CD14-positive monocyte (primary cell): ENCODE results near the gene WHRN. TPM values are rescaled to one million over a fixed set of nuclear protein-coding genes. Genes with fewer than 3 reads are reported as not detected.

ENCODE experiments used
- DNase-seq, 3 donors: peaks; one replicate each; pipeline ENCODE4 v3.0.0-alpha.2; 2011 to 2022
- H2AFZ ChIP-seq: 2 replicates; pipeline ENCODE4 v1.6.0; 2012; ENCODE audit warnings: mild to moderate bottlenecking, low read depth, low read length, inconsistent platforms; ENCODE audit not compliant: insufficient read depth, poor library complexity, severe bottlenecking
- H3K27ac ChIP-seq, 2 donors: 1 replicate in 1 of 2; 2 replicates in 1 of 2; pipeline ENCODE4 v1.5.1; 2012 to 2013; ENCODE audit warnings: low read length in 2 of 2, control low read depth in 1 of 2, inconsistent platforms in 1 of 2, low read depth in 1 of 2, mild to moderate bottlenecking in 1 of 2
- H3K27me3 ChIP-seq, 2 donors: one replicate each; pipeline versions ENCODE4 v1.6.0 to v1.6.1; 2011 to 2013; ENCODE audit warnings: low read length in 2 of 2; ENCODE audit not compliant: control insufficient read depth in 2 of 2, insufficient read depth in 2 of 2
- H3K36me3 ChIP-seq, 2 donors: replicated peaks in 1 of 2; 1 replicate in 1 of 2; 2 replicates in 1 of 2; pipeline versions ENCODE4 v1.5.1 to v1.6.1; 2012 to 2013; ENCODE audit warnings: low read length in 2 of 2, control low read depth in 1 of 2, inconsistent platforms in 1 of 2, mild to moderate bottlenecking in 1 of 2; ENCODE audit not compliant: insufficient read depth in 2 of 2, control insufficient read depth in 1 of 2
- H3K4me1 ChIP-seq, 2 donors: 1 replicate in 1 of 2; 2 replicates in 1 of 2; pipeline versions ENCODE4 v1.5.1 to v1.6.1; 2012 to 2013; ENCODE audit warnings: low read length in 2 of 2, control low read depth in 1 of 2, inconsistent platforms in 1 of 2, mild to moderate bottlenecking in 1 of 2, moderate library complexity in 1 of 2; ENCODE audit not compliant: insufficient read depth in 2 of 2, control insufficient read depth in 1 of 2
- H3K4me2 ChIP-seq: replicated peaks from 2 replicates; pipeline ENCODE3; 2012; ENCODE audit warnings: low read length, moderate library complexity, mild to moderate bottlenecking; ENCODE audit not compliant: poor library complexity, severe bottlenecking; ENCODE audit errors: extremely low read depth
- H3K4me3 ChIP-seq, 3 experiments: fragments of 200-600 bp in 1 of 3; sonication (generic) in 1 of 3; replicated peaks in 1 of 3; 1 replicate in 2 of 3; 2 replicates in 1 of 3; pipeline ENCODE4 v1.5.1; 2011 to 2013; ENCODE audit warnings: low read length in 3 of 3, mild to moderate bottlenecking in 3 of 3, control low read depth in 2 of 3, low read depth in 2 of 3, inconsistent platforms in 1 of 3, moderate library complexity in 1 of 3
- H3K79me2 ChIP-seq: 2 replicates; pipeline ENCODE4 v1.6.0; 2012; ENCODE audit warnings: mild to moderate bottlenecking, control low read depth, inconsistent platforms, low read length, moderate library complexity; ENCODE audit not compliant: insufficient read depth
- H3K9ac ChIP-seq: 2 replicates; pipeline ENCODE4 v1.6.0; 2017; ENCODE audit warnings: low read length, mild to moderate bottlenecking; ENCODE audit not compliant: insufficient read depth, poor library complexity, severe bottlenecking
- H3K9me3 ChIP-seq, 2 donors: replicated peaks in 1 of 2; 1 replicate in 1 of 2; 2 replicates in 1 of 2; pipeline versions ENCODE4 v1.5.1 to v1.6.1; 2012 to 2013; ENCODE audit warnings: low read length in 2 of 2, control low read depth in 1 of 2; ENCODE audit not compliant: control insufficient read depth in 1 of 2, insufficient read depth in 1 of 2
- H4K20me1 ChIP-seq: 2 replicates; pipeline ENCODE4 v1.6.0; 2012; ENCODE audit warnings: mild to moderate bottlenecking, low read length, control low read depth, moderate library complexity; ENCODE audit not compliant: insufficient read depth
- H3K27ac Mint-ChIP-seq, 7 donors: one replicate each; pipeline ENCODE4 v1.8.0; 2020; ENCODE audit warnings: mild to moderate bottlenecking in 7 of 7, mixed read lengths in 7 of 7, moderate library complexity in 6 of 7, inconsistent platforms in 2 of 7
- H3K27me3 Mint-ChIP-seq, 3 donors: one replicate each; pipeline ENCODE4 v1.8.0; 2021 to 2022; ENCODE audit warnings: low read depth in 3 of 3, mild to moderate bottlenecking in 3 of 3, mixed read lengths in 3 of 3, moderate library complexity in 3 of 3, inconsistent platforms in 1 of 3
- H3K36me3 Mint-ChIP-seq, 2 donors: one replicate each; pipeline ENCODE4 v1.8.0; 2020; ENCODE audit warnings: mixed read lengths in 2 of 2, inconsistent platforms in 1 of 2, mild to moderate bottlenecking in 1 of 2
- H3K4me1 Mint-ChIP-seq: one replicate; pipeline ENCODE4 v1.8.0; 2020; ENCODE audit warnings: mild to moderate bottlenecking, mixed read lengths
- H3K4me3 Mint-ChIP-seq, 2 donors: one replicate each; pipeline ENCODE4 v1.8.0; 2020; ENCODE audit warnings: mild to moderate bottlenecking in 2 of 2, mixed read lengths in 2 of 2, moderate library complexity in 1 of 2
- H3K9me3 Mint-ChIP-seq, 7 donors: one replicate each; pipeline ENCODE4 v1.8.0; 2020 to 2022; ENCODE audit warnings: mixed read lengths in 7 of 7, mild to moderate bottlenecking in 6 of 7, moderate library complexity in 6 of 7, inconsistent platforms in 2 of 7
- CTCF ChIP-seq: fragments of 200-600 bp; IDR thresholded peaks from one replicate; pipeline ENCODE4 v1.8.0; 2022; ENCODE audit warnings: antibody characterized with exemption, mild to moderate bottlenecking
- WGBS: methylation state at CpG from one replicate; pipeline ENCODE4 v1.1.5; 2013; ENCODE audit warnings: missing lambda C conversion rate; ENCODE audit not compliant: insufficient coverage; 5-methylcytosine and 5-hydroxymethylcytosine counted together
- intact Hi-C, 2 donors: fragments of 100-400 bp; cut with micrococcal nuclease; formaldehyde crosslinking; loops; one replicate each; pipeline versions ENCODE4 v1.15.0 to v1.15.1; 2023
- polyA plus RNA-seq, 3 donors: library from polyadenylated mRNA; depleted of rRNA in 1 of 3; unstranded in 2 of 3; stranded (reverse) in 1 of 3; fragments of 300-500 nt in 2 of 3; fragments of >200 nt in 1 of 3; fragmentation: Illumina TruSeq in 2 of 3; gene quantifications; 1 replicate in 2 of 3; 2 replicates in 1 of 3; pipeline ENCODE4 v1.2.3, GENCODE V29; 2012 to 2021

Gene WHRN
- polyA plus RNA-seq, 3 donors, result 0.13 to 0.59 (median 0.30) TPM

GRCh38 chr9:114384341-114384740 is 120.9 kb downstream of the WHRN start:
- peaks cover 72 to 83% of the 10 kb centered on the region in 2 donors for H3K4me1 ChIP-seq
- H2AFZ ChIP-seq, result no peak overlapping the region
- H3K4me1 Mint-ChIP-seq, result peaks cover 71% of the 10 kb centered on the region
- H3K9me3 ChIP-seq, result no peaks in the 10 kb centered on the region
- DNase-seq, result no peak
- peak overlapping the region; percentile 98 to 100 for H3K27ac ChIP-seq
- H3K4me2 ChIP-seq, result peak overlapping the region; percentile 81
- H3K79me2 ChIP-seq, result peaks cover 99% of the 10 kb centered on the region
- peak overlapping the region in 1 of 3 experiments; percentile 89 for H3K4me3 ChIP-seq
- H3K9me3 Mint-ChIP-seq, result peaks cover 0 to 3% (median 0%) of the 10 kb centered on the region in 7 donors
- whole genome bisulfite sequencing, result no CpG with 5 or more reads among the region's 1 CpG
- peaks cover 25 to 32% of the 10 kb centered on the region in 2 donors for H3K36me3 ChIP-seq
- H3K4me3 Mint-ChIP-seq, result peak overlapping the region; percentile 39 to 98
- H3K36me3 Mint-ChIP-seq, result peaks cover 43 to 78% of the 10 kb centered on the region in 2 donors
- no peak for TF ChIP-seq CTCF
- H4K20me1 ChIP-seq, result peaks cover 50% of the 10 kb centered on the region
- peak overlapping the region; percentile 87 for H3K9ac ChIP-seq
- H3K27me3 ChIP-seq, result no peaks in the 10 kb centered on the region
- peak overlapping the region; percentile 96 to 100 (median 99) for H3K27ac Mint-ChIP-seq
- peaks cover 0 to under 1% (median 0%) of the 10 kb centered on the region in 3 donors for H3K27me3 Mint-ChIP-seq
- intact Hi-C loops, result no loop called here

GRCh38 chr9:114383521-114384231 is 121.6 kb downstream of the WHRN start:
- no peak for TF ChIP-seq CTCF
- no peak for DNase-seq
- Mint-ChIP-seq H3K27me3 (peaks cover 0 to 2% (median 0%) of the 10 kb centered on the region in 3 donors), H3K36me3 (peaks cover 45 to 78% of the 10 kb centered on the region in 2 donors), H3K4me3 (peak overlapping the region; percentile 73 to 91), H3K27ac (peak overlapping the region; percentile 96 to 100 (median 99)), H3K9me3 (peaks cover 0 to 3% (median 0%) of the 10 kb centered on the region in 7 donors), H3K4me1 (peaks cover 67% of the 10 kb centered on the region)
- H3K27ac ChIP-seq, result peak overlapping the region; percentile 90 to 100
- peak overlapping the region; percentile 60 for H3K9ac ChIP-seq
- H3K79me2 ChIP-seq, result peaks cover 99% of the 10 kb centered on the region
- H3K4me3 ChIP-seq, result peak overlapping the region; percentile 16 to 89 (median 18)
- H3K4me2 ChIP-seq, result peak overlapping the region; percentile 81
- H3K9me3 ChIP-seq, result no peaks in the 10 kb centered on the region
- H3K4me1 ChIP-seq, result peaks cover 72 to 83% of the 10 kb centered on the region in 2 donors
- whole genome bisulfite sequencing, result 10% methylated on average over 3 of the region's 8 CpGs
- H2AFZ ChIP-seq, result no peak overlapping the region
- peaks cover 53% of the 10 kb centered on the region for H4K20me1 ChIP-seq
- peaks cover 32 to 39% of the 10 kb centered on the region in 2 donors for H3K36me3 ChIP-seq
- H3K27me3 ChIP-seq, result no peaks in the 10 kb centered on the region
- intact Hi-C loops, result no loop called here
